HG02763 (cell line): ENCODE data around the gene ODAPH.
"Not testable (repeated sequence)": the region's sequence is repeated elsewhere in the genome, so short reads cannot be mapped to it uniquely, and the experiment has no call there.

Experiments used
- ATAC-seq: cut with Tn5 transposase; IDR thresholded peaks from one replicate; pipeline ENCODE4 v1.9.1; 2021; ENCODE audit warnings: mild to moderate bottlenecking, moderate library complexity; ENCODE audit not compliant: unreplicated experiment

ODAPH gene

GRCh38 chr4:75555294-75556164, at the start of gene ODAPH:
TSS of gene ODAPH (plus strand) at chr4:75556066. CDS start at chr4:75556083, 17 bp downstream.
- peak; percentile 89 for ATAC-seq

GRCh38 chr4:75509592-75509991, 46.3 kb upstream of the ODAPH start:
- ATAC-seq, result not testable (repeated sequence)

GRCh38 chr4:75511841-75512240, 44.0 kb upstream of the ODAPH start:
- no peak for ATAC-seq

GRCh38 chr4:75512386-75513211, 43.3 kb upstream of the ODAPH start:
- ATAC-seq, result no peak

- peak; percentile 1 for ATAC-seq
Measured at GRCh38 chr4:75513526-75514130, 42.2 kb upstream of the ODAPH start.

GRCh38 chr4:75514131-75514948, 41.5 kb upstream of the ODAPH start, which contains the start of the genes RCHY1 and THAP6:
TSS of gene RCHY1 (minus strand) at chr4:75514403. CDS start at chr4:75514286, 117 bp downstream.
TSS of gene THAP6 (plus strand) at chr4:75514473. CDS start at chr4:75515453, 980 bp downstream.
- ATAC-seq, result peak; percentile 94

GRCh38 chr4:75514949-75515612, 40.8 kb upstream of the ODAPH start:
- peak; percentile 3 for ATAC-seq

- no peak for ATAC-seq
Measured at GRCh38 chr4:75516144-75516543, 39.7 kb upstream of the ODAPH start.

GRCh38 chr4:75519452-75519851, 36.4 kb upstream of the ODAPH start:
- not testable (repeated sequence) for ATAC-seq

GRCh38 chr4:75525086-75525485, 30.8 kb upstream of the ODAPH start:
- ATAC-seq, result no peak

- ATAC-seq, result no peak
Measured at GRCh38 chr4:75525910-75526309, 30.0 kb upstream of the ODAPH start.

GRCh38 chr4:75527482-75527881, 28.4 kb upstream of the ODAPH start:
- no peak for ATAC-seq

- no peak for ATAC-seq
Measured at GRCh38 chr4:75530556-75531322, 25.1 kb upstream of the ODAPH start.

- not testable (repeated sequence) for ATAC-seq
Measured at GRCh38 chr4:75531536-75532143, 24.2 kb upstream of the ODAPH start.

GRCh38 chr4:75533339-75533887, 22.5 kb upstream of the ODAPH start:
- not testable (repeated sequence) for ATAC-seq

GRCh38 chr4:75533926-75534325, 21.9 kb upstream of the ODAPH start:
- not testable (repeated sequence) for ATAC-seq

- ATAC-seq, result not testable (repeated sequence)
Measured at GRCh38 chr4:75537308-75537707, 18.6 kb upstream of the ODAPH start.

GRCh38 chr4:75542824-75543223, 13.0 kb upstream of the ODAPH start:
- no peak for ATAC-seq
